ENCODE measurements around the gene GNAI1. TPM values are rescaled to one million over a fixed set of nuclear protein-coding genes. Genes with fewer than 3 reads are reported as not detected.

GNAI1 gene
- polyA plus RNA-seq, 3 donors = 121 to 127 (median 123) TPM

DNA sequence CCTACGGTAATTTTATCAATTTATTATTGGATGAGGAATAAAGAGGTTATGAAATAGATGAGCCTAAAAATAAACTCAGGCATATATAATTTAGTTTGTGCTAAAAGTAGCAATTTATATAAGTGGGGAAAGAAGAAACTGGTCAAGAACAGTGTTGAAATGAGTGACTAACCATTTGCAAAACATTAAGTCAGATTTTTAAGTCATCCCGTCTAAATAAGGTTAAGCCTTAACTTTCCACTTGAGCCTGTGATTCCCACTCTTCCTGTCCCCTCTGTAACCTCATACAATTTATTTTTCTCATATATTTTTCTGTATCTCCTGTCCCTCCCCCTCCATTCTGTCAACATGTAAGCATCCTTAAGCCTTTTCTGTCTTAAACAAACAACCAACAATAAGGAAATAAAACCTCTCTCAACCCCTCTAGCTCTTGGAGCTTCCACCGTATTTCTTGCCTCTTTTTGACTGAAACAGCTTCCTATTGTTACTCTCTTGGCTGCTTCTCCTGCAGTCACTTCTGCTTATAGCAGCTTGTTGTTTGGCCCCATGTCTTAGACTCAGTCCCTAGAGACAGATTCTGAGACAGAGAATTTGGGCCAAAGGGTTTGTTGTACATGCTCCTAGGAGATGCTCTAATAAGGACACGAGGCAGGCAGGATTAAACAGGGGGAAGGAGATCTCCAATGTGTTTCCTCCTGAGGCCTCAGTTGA lies 109.7 kb downstream of the GNAI1 start:
- peak in 1 of 3 donors; percentile 32 for DNase-seq (ENCODE audit: low read depth in 3 of 3, low spot score in 2 of 3)

DNA sequence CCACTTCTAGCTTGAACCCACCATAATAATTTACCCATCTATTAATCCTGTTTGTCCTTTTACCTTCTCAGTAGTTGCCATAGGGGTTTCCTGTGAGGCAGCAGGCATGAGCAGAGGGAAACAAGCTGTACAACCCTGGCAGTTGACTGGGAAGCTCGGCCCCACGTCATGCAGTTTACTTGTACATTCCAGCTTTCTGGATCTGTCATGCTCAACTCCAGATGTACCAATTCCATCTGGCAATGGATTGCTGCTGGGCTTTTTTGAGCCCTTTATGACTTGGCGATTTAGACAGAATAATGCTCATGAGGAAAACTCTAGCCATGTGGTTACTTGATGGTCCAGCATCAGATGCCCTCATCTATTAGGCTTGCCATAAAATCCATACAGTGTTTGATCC lies 112.5 kb downstream of the GNAI1 start:
- DNase-seq (ENCODE audit: low read depth in 3 of 3, low spot score in 2 of 3) = no peak

DNA sequence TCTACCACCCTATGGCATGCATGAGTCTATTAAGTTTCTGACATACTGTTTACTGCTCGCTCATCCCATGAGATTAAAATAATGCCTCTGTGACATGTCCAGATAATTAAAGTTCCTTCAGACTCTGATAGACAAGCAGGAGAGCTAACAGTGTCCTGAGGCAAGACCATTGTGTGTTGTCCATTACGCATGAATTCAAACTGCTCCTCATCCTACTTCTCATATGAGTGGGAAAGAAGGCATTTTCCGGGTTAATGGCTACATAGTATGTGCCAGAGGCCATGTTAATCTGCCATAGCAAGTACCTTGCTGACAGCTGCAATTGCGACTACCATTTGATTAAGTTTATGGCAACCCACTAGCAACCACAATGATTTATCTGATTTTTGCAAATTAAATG lies 113.3 kb downstream of the GNAI1 start:
- DNase-seq (ENCODE audit: low read depth in 3 of 3, low spot score in 2 of 3) = no peak

DNA sequence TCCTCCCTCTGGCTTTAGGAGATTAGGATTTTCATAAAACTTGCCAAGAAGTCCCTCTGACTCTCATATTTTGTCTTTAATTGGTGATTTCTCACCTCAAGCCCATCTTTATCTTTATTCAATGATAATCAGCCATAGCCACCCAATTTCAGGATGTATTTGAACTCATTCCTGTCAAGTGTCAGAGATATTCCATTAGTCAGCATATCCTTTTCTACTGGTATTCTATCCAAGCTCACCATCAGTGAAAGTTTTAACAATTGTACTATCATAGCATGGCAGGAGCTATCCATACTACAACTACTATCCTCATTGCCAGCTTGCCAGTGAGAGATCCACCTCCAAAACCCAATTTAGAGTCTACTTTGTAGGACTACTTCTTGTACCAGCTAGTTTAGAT lies 114.6 kb downstream of the GNAI1 start:
- DNase-seq (ENCODE audit: low read depth in 3 of 3, low spot score in 2 of 3) = no peak

DNA sequence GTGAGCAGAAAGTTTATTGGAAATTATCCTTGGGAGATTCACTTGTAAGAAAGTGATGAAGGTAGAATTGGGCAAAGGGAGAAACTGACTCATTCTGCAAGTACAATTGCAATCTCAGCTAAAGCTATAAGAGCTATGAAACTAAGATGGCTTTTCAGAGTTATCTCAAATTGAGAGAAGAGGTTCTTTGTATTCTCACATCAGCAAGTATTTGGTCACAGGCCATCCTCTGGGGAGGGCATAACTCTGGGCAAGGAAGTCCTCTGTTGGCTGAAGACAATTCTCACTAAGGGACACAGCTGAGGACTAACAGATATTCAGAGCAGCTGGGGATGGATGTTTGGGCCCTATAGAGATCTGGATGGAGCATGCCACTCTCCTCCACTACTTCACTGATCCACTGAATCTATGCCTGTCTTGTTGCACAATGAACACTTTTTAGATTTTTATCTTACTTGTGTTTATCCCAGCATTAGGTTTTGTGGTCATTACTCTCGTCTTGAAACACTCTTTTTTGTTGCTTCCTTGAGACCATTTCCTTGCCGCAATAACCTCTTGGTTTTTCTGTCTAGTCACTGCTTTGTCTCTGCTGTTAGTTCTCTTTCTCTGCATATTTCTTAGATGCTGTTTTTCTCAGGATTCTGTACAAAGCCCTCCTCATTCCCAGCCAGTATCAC lies 115.1 kb downstream of the GNAI1 start:
- DNase-seq (ENCODE audit: low read depth in 3 of 3, low spot score in 2 of 3) = no peak

DNA sequence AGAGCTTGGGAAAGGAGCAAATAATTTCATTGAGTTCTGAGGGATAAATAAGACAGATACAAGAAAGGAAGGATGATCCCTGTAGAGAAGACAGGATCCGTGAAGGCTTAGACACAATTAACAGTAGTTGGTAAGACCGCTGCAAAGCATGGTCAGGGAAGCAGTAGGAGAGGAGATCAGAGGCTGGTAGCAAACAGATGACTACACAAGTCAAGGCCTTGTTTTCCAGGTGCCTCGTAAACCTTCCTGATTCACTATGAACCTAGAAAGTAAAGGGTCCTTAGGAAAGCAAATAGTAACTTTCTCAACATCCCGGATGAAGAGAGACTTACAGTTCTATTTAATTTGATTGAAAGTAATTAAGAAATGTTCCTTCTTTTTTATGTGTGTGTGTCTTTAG lies 118.6 kb downstream of the GNAI1 start:
- no peak for DNase-seq (ENCODE audit: low read depth in 3 of 3, low spot score in 2 of 3)

DNA sequence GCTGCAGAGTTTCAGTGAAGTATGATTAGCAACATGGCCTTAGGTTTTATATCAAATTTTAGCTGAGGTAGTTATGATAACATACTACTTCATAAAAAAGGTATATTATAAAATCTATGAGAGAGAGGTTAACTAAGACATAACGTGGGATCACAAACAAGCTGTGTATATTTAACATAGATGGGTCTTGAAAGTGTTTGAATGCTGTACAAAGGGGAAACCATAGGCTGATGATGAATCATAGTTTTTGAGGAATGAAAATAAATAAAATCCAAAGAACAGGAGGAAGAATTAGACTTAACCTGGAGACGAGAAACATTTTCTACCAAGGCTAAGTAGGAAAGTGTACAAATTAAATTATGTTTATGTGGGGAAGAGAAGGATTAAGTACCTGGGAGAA lies 119.0 kb downstream of the GNAI1 start:
- DNase-seq (ENCODE audit: low read depth in 3 of 3, low spot score in 2 of 3) = no peak

DNA sequence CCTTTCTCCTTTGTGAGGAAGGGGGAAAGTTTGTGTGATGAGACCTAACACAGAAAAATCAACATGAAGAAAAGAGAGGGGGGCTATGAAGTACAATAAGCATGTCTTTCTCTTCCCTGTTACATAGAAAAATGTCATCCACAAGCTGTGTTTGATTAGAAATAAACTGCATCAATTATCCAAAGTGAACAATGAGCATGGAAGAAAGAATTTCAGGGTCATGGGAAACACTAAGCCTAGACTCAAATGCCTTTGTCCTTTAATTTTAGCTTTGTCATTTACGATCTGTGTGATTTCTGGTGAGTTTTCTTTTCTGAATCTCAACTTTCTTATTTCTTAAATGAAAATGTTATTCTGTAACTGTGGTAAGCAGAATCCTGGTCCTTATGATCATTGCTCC lies 121.0 kb downstream of the GNAI1 start:
- DNase-seq (ENCODE audit: low read depth in 3 of 3, low spot score in 2 of 3) = no peak

DNA sequence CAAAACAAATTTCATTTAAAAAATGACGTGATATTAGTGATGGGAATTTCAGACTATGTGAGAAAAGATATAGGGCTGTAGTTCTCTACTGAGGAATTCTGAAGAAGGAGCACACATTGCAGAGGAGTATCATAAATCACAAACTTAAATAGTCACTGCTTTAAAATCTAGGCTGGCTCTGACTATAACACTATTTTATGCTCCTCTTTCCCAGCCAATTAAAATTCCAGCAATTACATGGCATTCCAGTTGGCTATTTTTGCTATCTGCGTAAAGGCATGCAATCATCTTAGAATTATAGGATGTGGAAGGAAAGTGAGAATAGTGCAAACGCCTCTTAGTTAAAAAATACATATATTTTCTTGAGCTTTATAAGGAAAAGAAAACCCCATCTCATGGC lies 123.1 kb downstream of the GNAI1 start:
- DNase-seq (ENCODE audit: low read depth in 3 of 3, low spot score in 2 of 3) = no peak

DNA sequence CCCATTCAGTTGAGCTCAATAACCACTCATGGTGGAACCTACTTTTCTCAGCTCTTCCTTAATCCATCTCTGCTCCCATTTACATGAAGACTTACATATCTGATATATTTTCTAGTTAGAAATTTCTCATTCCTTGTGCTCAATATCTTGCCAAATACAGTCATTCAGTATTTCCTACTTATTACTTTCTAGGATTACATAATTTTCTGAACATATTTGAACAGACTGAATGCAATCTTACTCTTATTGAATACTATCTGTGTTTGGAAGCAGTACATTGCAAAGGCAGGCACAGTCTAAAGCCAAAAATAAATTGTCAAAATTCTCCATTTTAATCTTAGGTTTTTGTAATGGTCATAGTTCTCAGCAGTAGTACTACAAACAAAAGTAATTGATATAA lies 126.0 kb downstream of the GNAI1 start:
- DNase-seq (ENCODE audit: low read depth in 3 of 3, low spot score in 2 of 3) = no peak

DNA sequence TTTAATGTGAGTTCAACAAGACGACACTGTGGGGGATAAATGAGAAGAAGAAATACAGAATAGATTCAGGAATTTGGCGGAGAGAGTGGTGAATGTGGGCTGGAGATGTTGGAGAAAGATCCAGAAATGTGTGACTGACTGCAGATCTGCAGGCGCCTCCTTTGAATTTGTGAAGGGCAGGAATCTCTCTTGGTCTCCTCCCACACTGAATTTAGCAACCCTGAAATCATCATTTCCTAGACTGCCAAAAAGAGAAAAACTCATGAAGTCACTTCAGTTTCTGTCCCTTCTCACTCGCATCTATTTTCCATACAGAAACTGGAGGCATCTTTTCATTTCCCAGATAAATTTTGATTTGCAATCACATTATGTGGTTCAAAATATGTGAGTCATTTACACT lies 128.7 kb downstream of the GNAI1 start:
- no peak for DNase-seq (ENCODE audit: low read depth in 3 of 3, low spot score in 2 of 3)

DNA sequence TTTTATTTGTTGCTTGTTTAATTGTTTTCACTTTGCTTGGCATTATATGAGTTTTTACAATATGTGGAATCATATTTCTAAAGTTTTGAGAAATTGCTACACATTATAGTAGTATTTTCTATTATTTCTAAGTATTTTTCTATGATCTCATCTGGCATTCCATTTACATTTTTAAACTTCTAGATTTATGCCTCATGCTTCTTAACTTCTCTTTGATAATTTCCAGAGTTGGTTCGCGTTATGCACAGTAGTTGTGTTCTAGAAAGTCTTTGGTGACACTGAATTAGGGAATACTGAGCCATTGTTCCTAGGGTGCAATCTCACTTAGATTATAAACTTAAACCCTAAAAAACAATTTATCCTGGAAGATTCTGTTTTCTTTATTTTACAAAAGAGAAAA lies 129.2 kb downstream of the GNAI1 start:
- no peak for DNase-seq (ENCODE audit: low read depth in 3 of 3, low spot score in 2 of 3)

DNA sequence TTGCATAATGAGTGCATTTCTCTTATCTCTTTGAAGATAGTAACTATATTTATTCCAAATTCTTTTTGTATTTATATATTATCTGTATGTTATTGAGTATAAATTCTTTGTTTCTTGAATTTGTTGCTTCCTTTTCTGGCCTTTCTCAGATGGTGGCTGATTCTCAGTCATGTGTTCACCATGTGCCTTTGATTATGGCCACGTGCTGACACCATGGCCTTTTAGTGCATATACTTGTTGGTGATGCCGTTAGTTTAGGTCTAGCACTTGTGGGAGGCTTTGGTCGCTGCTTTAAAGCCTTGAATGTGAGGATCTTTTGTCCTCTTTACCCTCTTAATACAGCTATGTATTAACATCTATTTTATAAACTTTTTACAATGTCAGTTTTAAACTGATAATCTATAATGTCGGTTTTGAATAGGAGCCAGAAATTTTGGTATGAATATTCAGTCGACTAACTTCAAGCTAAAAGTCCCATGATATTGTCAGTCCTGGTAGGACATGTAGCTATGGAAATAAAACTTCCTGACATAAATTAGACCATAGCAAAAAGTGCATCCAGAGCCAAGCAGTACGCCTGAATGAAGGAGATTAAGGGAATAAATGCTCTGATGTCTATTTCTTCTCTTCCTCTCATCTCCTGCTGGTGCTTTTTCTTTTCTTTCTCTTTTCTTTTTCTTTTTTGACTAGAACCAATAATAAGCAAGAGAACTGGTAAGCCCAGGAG lies 130.3 kb downstream of the GNAI1 start:
- no peak for DNase-seq (ENCODE audit: low read depth in 3 of 3, low spot score in 2 of 3)

DNA sequence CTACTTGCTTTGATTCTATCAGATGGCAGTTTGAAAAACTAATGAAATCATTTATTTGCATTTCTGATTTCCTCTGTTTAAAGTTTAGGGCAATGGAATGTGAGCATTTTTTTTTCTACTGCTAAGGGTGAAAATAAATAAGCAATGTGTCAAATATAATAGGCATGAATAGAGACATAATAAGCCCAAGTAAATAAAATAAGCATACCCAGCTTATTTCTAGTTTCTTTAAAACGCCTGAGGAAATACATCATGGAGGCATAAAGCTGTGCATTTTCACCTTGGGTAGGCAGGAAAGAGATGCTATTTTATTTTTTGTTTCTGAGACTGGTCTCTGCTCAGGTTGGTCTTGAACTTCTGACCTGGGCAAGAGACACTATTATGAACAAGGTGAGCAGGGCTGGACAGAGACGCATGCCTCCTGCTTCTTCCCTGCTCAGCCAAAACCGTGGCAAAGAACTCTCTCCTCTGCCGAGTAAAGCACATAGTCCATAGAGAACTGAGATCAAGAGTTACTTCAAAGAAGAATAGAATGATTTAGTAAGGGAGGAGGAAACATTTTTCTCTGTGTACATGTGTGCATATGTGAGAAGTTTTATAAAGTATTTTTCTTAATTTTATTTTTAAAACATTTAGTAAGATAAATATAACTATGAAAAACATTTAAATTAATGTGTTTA lies 138.1 kb downstream of the GNAI1 start:
- no peak for DNase-seq (ENCODE audit: low read depth in 3 of 3, low spot score in 2 of 3)

DNA sequence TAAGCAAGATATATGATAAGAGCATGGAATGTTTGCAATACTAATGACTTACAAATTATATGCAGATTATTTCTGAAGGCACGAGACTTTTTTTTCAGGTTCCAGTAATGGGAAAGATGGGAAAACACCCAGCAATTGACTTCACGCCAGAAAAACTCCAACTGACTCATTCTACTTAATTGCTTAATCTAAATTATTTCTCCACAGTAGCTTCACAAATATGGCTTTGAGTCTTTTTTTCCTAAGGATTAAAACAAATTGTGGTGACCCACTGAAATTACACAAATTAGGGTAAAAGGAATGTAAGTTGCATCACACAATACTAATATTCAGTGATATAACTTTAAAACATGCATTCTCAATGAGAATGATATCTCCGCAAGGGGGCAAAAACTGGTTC lies 138.7 kb downstream of the GNAI1 start:
- DNase-seq (ENCODE audit: low read depth in 3 of 3, low spot score in 2 of 3) = no peak

DNA sequence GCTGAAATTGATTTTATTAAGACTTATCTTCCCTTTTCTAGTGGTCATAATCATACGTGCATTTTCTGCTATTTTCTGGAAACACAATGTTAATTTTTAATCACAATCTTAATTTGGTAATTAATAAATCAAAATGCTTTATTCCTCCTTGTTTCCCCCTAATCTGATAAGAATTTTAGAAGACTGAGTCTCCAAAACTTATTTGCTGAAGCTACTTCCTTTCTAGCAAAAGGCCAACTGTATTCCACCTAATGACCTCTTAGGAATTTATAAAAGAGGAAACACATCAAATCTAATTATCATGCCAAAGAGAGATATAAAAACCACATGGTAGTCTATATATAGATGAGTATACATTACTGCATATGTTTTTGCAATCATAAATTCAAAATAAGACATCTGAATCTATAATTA lies 140.6 kb downstream of the GNAI1 start:
- DNase-seq (ENCODE audit: low read depth in 3 of 3, low spot score in 2 of 3) = no peak

All from right renal cortex interstitium (tissue), 3 donors.